Measurements from ENCODE around the gene KRT74.

KRT74 gene

DNA sequence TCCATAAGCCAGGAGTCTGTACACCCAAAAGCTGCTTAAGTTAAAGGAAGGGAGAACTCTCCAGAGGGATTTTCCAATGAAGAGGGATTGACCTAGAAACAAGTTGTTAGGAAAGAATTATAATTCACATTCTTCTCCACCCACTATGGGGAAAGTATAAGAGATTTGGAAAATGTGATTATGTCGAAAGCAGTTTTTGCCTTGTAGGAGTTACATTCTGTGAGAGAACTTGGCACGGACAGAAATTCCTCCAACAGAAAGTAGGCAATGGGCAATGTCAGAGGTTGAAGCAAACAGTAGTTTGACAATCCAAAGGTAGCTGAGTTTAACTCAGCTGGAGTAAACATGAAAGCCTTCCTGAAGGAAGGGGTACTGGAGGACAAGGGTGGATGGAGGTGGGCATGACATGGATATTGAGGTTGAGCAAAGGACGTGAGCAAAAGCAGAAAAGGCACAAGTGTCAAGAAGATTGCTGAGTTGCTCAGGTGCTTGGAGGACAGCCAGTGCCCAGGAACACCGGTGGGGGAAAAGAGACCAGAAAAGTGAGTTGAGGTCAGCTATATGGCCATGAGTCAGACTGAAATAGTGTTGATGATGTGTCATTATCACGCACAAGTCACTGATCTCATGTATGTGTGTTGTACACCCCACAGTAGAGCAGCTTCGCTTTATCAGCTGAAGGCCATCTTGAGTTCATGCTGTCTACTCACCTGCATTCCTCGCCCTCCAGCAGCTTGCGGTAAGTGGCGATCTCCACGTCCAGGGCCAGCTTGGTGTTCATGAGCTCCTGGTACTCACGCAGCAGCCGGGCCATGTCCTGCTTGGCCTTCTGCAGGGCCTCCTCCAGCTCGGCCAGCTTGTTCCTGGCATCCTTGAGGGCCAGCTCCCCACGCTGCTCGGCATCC, 57.5 kb downstream of the KRT74 start:
- DNase-seq (ENCODE audit: insufficient read length, low spot score) = no peak

More for the DNA sequence above, 57.5 kb downstream of the KRT74 start:
- peak; percentile 43 for FAIRE-seq
- no peak for TF ChIP-seq POU2F2 (IDR thresholded peaks at IDR 0.05; ENCODE audit: low read depth, low read length)
- no peak for TF ChIP-seq SPI1 (IDR thresholded peaks at IDR 0.05; ENCODE audit: low read depth, low read length)
- no peak for TF ChIP-seq TAF1 (IDR thresholded peaks at IDR 0.05; ENCODE audit: low read depth, low read length)
- TF ChIP-seq POLR2A (IDR thresholded peaks at IDR 0.05; ENCODE audit: low read depth, low read length) = no peak
- no peak for TF ChIP-seq POLR2AphosphoS5 (IDR thresholded peaks at IDR 0.05; ENCODE audit: low read depth, low read length)
- TF ChIP-seq PAX5 (IDR thresholded peaks at IDR 0.05; ENCODE audit: insufficient read depth, low read length, severe bottlenecking) = no peak

Measured in GM12891 (cell line).